D341Med (cell line): ENCODE results near the gene DSCAM.

Source experiments
- DNase-seq: peaks from one replicate; pipeline ENCODE4 v3.0.0; 2012; ENCODE audit warnings: low spot score

The DSCAM gene

GRCh38 chr21:40766381-40766780 is 80.6 kb downstream of the DSCAM start:
- DNase-seq: no peak

- no peak for DNase-seq
Measured at GRCh38 chr21:40765811-40766210, 81.1 kb downstream of the DSCAM start.

GRCh38 chr21:40760821-40761220 is 86.1 kb downstream of the DSCAM start:
- no peak for DNase-seq

GRCh38 chr21:40759061-40759460 is 87.9 kb downstream of the DSCAM start:
- DNase-seq: no peak

GRCh38 chr21:40757366-40757765 is 89.6 kb downstream of the DSCAM start:
- DNase-seq: no peak

- no peak for DNase-seq
Measured at GRCh38 chr21:40754466-40754865, 92.5 kb downstream of the DSCAM start.

- no peak for DNase-seq
Measured at GRCh38 chr21:40753756-40754155, 93.2 kb downstream of the DSCAM start.

- DNase-seq: no peak
Measured at GRCh38 chr21:40752125-40752524, 94.8 kb downstream of the DSCAM start.

GRCh38 chr21:40751221-40751620 is 95.7 kb downstream of the DSCAM start:
- no peak for DNase-seq

- DNase-seq: no peak
Measured at GRCh38 chr21:40736145-40736544, 110.8 kb downstream of the DSCAM start.

- no peak for DNase-seq
Measured at GRCh38 chr21:40733024-40733397, 113.9 kb downstream of the DSCAM start.

GRCh38 chr21:40732253-40733023 is 114.5 kb downstream of the DSCAM start:
- no peak for DNase-seq

- DNase-seq: no peak
Measured at GRCh38 chr21:40731206-40731605, 115.8 kb downstream of the DSCAM start.

- no peak for DNase-seq
Measured at GRCh38 chr21:40730426-40730800, 116.5 kb downstream of the DSCAM start.

GRCh38 chr21:40729761-40730425 is 117.1 kb downstream of the DSCAM start:
- no peak for DNase-seq

GRCh38 chr21:40723966-40724365 is 123.0 kb downstream of the DSCAM start:
- DNase-seq: no peak

GRCh38 chr21:40723317-40723716 is 123.6 kb downstream of the DSCAM start:
- no peak for DNase-seq

GRCh38 chr21:40719615-40720014 is 127.3 kb downstream of the DSCAM start:
- no peak for DNase-seq

- DNase-seq: no peak
Measured at GRCh38 chr21:40717028-40717427, 129.9 kb downstream of the DSCAM start.

GRCh38 chr21:40714536-40714935 is 132.4 kb downstream of the DSCAM start:
- no peak for DNase-seq

- no peak for DNase-seq
Measured at GRCh38 chr21:40707656-40708244, 139.2 kb downstream of the DSCAM start.

GRCh38 chr21:40706806-40707655 is 139.9 kb downstream of the DSCAM start:
- DNase-seq: no peak

GRCh38 chr21:40706176-40706575 is 140.8 kb downstream of the DSCAM start:
- DNase-seq: no peak
